MM.1S (cell line): ENCODE measurements around the gene MISP.

ENCODE experiments used
- EZH2 ChIP-seq: fragments of 300-600 bp; sonication (generic); optimal IDR thresholded peaks from 2 replicates; pipeline ENCODE3; 2017; ENCODE audit warnings: low read depth, mild to moderate bottlenecking, antibody characterized with exemption, low read length, mixed read lengths
- EZH2phosphoT487 ChIP-seq: fragments of 300-600 bp; sonication (generic); IDR thresholded peaks from 2 replicates; pipeline ENCODE4 v1.6.1; 2018; ENCODE audit warnings: antibody characterized with exemption, low read length
- TF ChIP-seq, protein P1 (sequence below): fragments of 300-600 bp; sonication (generic); IDR thresholded peaks from 2 replicates; pipeline ENCODE4 v1.5.1; 2016; ENCODE audit warnings: antibody characterized with exemption, low read length, mixed read lengths

DNA sequence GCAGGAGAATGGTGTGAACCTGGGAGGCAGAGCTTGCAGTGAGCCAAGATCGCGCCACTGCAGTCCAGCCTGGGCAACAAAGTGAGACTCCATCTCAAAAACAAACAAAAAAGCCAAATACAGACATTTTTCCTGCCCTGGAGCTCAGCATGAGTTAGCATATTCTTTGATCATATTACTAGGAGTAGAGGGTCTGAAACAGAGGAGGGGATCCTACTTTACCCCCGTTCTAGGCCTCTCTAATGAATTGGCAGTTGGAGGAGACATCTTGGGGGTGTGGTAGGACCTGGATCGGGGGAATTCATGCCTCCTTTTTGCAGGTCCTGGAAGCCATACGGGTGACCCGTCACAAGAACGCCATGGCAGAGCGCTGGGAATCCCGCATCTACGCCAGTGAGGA is 12.3 kb downstream of the MISP start:
- TF ChIP-seq, protein P1, sequence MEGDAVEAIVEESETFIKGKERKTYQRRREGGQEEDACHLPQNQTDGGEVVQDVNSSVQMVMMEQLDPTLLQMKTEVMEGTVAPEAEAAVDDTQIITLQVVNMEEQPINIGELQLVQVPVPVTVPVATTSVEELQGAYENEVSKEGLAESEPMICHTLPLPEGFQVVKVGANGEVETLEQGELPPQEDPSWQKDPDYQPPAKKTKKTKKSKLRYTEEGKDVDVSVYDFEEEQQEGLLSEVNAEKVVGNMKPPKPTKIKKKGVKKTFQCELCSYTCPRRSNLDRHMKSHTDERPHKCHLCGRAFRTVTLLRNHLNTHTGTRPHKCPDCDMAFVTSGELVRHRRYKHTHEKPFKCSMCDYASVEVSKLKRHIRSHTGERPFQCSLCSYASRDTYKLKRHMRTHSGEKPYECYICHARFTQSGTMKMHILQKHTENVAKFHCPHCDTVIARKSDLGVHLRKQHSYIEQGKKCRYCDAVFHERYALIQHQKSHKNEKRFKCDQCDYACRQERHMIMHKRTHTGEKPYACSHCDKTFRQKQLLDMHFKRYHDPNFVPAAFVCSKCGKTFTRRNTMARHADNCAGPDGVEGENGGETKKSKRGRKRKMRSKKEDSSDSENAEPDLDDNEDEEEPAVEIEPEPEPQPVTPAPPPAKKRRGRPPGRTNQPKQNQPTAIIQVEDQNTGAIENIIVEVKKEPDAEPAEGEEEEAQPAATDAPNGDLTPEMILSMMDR, result no peak
- no peak for TF ChIP-seq EZH2
- TF ChIP-seq EZH2phosphoT487, result no peak
